ENCODE data around the gene RPRD1B.

GRCh38 chr20:38060536-38060935, 27.0 kb downstream of the RPRD1B start:
- TF ChIP-seq POLR2AphosphoS5 (IDR thresholded peaks at IDR 0.05): no peak
- TF ChIP-seq POLR2A (IDR thresholded peaks at IDR 0.05): no peak
- no peak for TF ChIP-seq CTCF (IDR thresholded peaks at IDR 0.05)
